Measurements from ENCODE around the gene DCAF16. TPM values are rescaled to one million over a fixed set of nuclear protein-coding genes. Genes with fewer than 3 reads are reported as not detected.
"Not testable (repeated sequence)": the region's sequence is repeated elsewhere in the genome, so short reads cannot be mapped to it uniquely, and the experiment has no call there.

Gene DCAF16
- 24.0 TPM for polyA plus RNA-seq (2012; ENCODE audit: missing spikeins)

- FAIRE-seq (peak; percentile 100), DNase-seq (ENCODE audit: insufficient read length) (peak; percentile 73)
- TF ChIP-seq POLR2AphosphoS5 (IDR thresholded peaks at IDR 0.05; ENCODE audit: low read depth, low read length), result peak; percentile 97
- peak; percentile 86 for TF ChIP-seq TAF1 (IDR thresholded peaks at IDR 0.05; ENCODE audit: borderline replicate concordance, low read depth, low read length)
- TF ChIP-seq POLR2A (IDR thresholded peaks at IDR 0.05; ENCODE audit: low read depth, low read length), result peak; percentile 97
These were observed at the start of gene DCAF16, which contains the start of gene NCAPG for GRCh38 chr4:17810260-17811077. Gene DCAF16 (minus strand): TSS chr4:17810757. CDS start chr4:17804141, 6,616 bp downstream. Gene NCAPG (plus strand): TSS chr4:17810979. CDS start chr4:17811078, 99 bp downstream.

- TF ChIP-seq POLR2AphosphoS5 (IDR thresholded peaks at IDR 0.05; ENCODE audit: low read depth, low read length), result no peak
- no peak for TF ChIP-seq POLR2A (IDR thresholded peaks at IDR 0.05; ENCODE audit: low read depth, low read length)
- no peak for TF ChIP-seq TAF1 (IDR thresholded peaks at IDR 0.05; ENCODE audit: borderline replicate concordance, low read depth, low read length)
- DNase-seq (ENCODE audit: insufficient read length) (no peak), FAIRE-seq (no peak)
These were observed 49.3 kb upstream of the DCAF16 start for GRCh38 chr4:17859793-17860406.

- TF ChIP-seq POLR2A (IDR thresholded peaks at IDR 0.05; ENCODE audit: low read depth, low read length), result no peak
- no peak for TF ChIP-seq TAF1 (IDR thresholded peaks at IDR 0.05; ENCODE audit: borderline replicate concordance, low read depth, low read length)
- TF ChIP-seq POLR2AphosphoS5 (IDR thresholded peaks at IDR 0.05; ENCODE audit: low read depth, low read length), result no peak
- DNase-seq (ENCODE audit: insufficient read length), result no peak
- FAIRE-seq, result no peak
These were observed 43.5 kb upstream of the DCAF16 start for GRCh38 chr4:17854036-17854435.

DNA sequence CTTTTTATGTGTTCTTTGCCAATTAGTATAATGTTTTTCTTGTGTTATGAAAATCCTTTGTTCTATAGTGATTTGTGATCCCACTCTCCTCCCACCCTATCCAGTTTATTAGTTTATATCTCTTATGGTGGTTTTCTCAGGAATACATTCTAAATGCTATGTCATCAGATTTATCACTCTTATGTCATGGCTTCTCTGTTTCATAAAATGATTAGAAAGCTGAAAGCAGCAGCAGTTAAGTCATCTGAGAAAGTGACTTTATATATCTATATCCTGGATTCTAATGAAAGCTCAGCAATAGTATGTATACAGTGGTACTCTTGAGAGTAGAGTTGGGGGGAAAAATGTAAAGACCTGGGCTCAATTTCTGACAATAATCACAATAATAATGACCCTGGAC is 41.4 kb upstream of the DCAF16 start:
- no peak for FAIRE-seq
- no peak for DNase-seq (ENCODE audit: insufficient read length)

GRCh38 chr4:17850295-17850694 is 39.7 kb upstream of the DCAF16 start:
- not testable (repeated sequence) for DNase-seq (ENCODE audit: insufficient read length); FAIRE-seq

More for the DNA sequence above, 41.4 kb upstream of the DCAF16 start:
- TF ChIP-seq POLR2AphosphoS5 (IDR thresholded peaks at IDR 0.05; ENCODE audit: low read depth, low read length) (no peak), TAF1 (IDR thresholded peaks at IDR 0.05; ENCODE audit: borderline replicate concordance, low read depth, low read length) (no peak), POLR2A (IDR thresholded peaks at IDR 0.05; ENCODE audit: low read depth, low read length) (no peak)

GRCh38 chr4:17846266-17846665 is 35.7 kb upstream of the DCAF16 start:
- no peak for FAIRE-seq
- TF ChIP-seq POLR2A (IDR thresholded peaks at IDR 0.05; ENCODE audit: low read depth, low read length) (no peak), POLR2AphosphoS5 (IDR thresholded peaks at IDR 0.05; ENCODE audit: low read depth, low read length) (peak; percentile 14; the same call in 1 of the 2 replicates), TAF1 (IDR thresholded peaks at IDR 0.05; ENCODE audit: borderline replicate concordance, low read depth, low read length) (no peak)
- DNase-seq (ENCODE audit: insufficient read length), result no peak

DNA sequence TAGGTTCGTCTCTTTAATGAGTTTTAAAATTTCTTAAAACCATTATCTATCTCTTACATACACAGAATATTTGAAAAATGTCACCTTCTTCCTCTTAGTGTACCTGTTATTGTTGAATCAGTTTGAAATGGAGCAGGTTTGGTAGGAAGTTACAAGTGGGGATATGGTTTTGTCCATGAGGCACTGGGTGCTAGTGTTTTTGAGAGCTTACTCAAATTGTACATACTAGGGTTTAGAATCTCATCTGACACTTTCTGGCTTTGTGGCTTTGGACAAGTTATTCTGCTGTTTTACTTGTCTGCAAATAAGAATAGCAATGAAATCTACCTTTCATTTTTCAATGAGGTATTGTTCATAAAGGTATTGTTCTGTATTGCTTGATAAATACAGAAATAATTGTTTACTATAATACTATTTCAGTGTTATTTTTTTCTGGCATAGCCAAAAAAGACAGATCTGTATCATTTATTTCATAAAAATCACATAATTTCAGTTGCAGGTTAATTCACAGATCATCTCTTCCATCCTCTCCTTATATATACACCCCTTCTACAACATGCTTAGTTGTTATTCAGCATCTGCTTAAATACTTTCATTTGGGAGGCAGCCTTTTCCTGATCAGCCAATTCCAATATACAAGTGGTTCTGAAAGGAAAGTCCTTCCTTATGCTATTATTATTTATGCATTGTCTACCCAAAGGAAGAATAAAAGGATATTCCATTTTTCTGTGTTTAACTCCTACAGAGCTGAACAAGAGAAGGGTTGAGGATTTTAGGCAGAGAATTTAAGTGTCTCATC is 13.5 kb upstream of the DCAF16 start:
- TF ChIP-seq POLR2A (IDR thresholded peaks at IDR 0.05; ENCODE audit: low read depth, low read length), result no peak
- no peak for TF ChIP-seq POLR2AphosphoS5 (IDR thresholded peaks at IDR 0.05; ENCODE audit: low read depth, low read length)
- no peak for TF ChIP-seq TAF1 (IDR thresholded peaks at IDR 0.05; ENCODE audit: borderline replicate concordance, low read depth, low read length)
- FAIRE-seq (no peak), DNase-seq (ENCODE audit: insufficient read length) (no peak)

DNA sequence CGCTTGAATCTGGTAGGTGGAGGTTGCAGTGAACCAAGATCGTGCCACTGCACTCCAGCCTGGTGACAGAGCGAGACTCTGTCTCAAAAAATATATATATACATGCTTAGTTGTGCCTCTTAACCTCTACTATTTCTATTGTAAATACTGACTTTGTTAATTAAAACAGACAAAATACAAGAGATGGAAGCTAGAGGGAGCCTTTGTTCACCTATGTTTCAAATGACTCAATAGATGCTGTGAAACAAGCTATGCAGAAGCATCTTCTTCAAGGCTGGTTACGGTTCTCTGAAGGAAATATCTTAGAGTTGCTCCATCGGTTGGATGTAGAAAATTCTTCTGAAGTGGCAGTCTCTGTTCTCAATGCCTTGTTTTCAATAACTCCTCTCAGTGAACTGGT is 6.5 kb upstream of the DCAF16 start:
- FAIRE-seq (peak; percentile 79), DNase-seq (ENCODE audit: insufficient read length) (no peak)
- no peak for TF ChIP-seq POLR2AphosphoS5 (IDR thresholded peaks at IDR 0.05; ENCODE audit: low read depth, low read length)
- TF ChIP-seq POLR2A (IDR thresholded peaks at IDR 0.05; ENCODE audit: low read depth, low read length), result no peak
- TF ChIP-seq TAF1 (IDR thresholded peaks at IDR 0.05; ENCODE audit: borderline replicate concordance, low read depth, low read length), result no peak

DNA sequence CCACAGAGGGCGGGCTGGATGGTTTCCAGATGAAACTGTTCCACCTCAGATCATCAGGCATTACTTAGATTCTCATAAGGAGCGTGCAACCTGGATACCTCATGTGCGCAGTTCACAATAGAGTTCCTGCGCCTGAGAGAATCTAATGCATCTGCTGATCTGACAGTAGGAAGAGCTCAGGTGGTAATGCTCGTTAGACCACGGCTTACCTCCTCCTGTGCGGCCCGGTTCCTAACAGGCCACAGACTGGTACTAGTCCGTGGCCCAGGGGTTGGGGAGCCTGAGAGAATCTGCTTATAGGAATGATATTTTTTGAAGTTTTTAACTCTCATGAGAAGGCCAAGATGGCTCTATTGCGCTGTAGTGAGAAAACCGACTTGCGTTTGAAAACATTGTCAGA is 5.6 kb upstream of the DCAF16 start:
- FAIRE-seq, result no peak
- TF ChIP-seq POLR2A (IDR thresholded peaks at IDR 0.05; ENCODE audit: low read depth, low read length), result no peak
- no peak for TF ChIP-seq POLR2AphosphoS5 (IDR thresholded peaks at IDR 0.05; ENCODE audit: low read depth, low read length)
- TF ChIP-seq TAF1 (IDR thresholded peaks at IDR 0.05; ENCODE audit: borderline replicate concordance, low read depth, low read length), result no peak

DNA sequence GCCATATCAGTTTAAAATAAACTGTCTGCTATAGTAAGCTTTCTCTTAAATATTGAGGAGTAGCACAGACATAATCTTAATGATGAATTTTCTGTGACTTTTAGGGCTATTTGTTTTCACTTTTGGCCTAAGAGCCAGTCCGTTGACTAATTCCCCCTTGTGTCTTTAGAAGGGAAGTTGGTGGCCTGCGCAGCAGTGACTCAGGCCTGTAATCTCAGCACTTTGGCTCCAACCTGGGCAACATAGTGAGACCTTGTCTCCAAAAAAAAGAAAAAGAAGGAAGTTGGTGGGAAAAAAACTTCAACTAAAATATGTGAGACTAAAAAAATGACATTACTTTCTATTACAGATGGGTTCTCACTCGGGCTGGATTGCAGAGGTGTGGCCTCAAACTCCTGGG is 3.6 kb upstream of the DCAF16 start:
- DNase-seq (ENCODE audit: insufficient read length) (no peak), FAIRE-seq (peak; percentile 67)
- TF ChIP-seq POLR2AphosphoS5 (IDR thresholded peaks at IDR 0.05; ENCODE audit: low read depth, low read length) (no peak), TAF1 (IDR thresholded peaks at IDR 0.05; ENCODE audit: borderline replicate concordance, low read depth, low read length) (no peak), POLR2A (IDR thresholded peaks at IDR 0.05; ENCODE audit: low read depth, low read length) (no peak)

More for the DNA sequence above, 5.6 kb upstream of the DCAF16 start:
- DNase-seq (ENCODE audit: insufficient read length), result no peak

DNA sequence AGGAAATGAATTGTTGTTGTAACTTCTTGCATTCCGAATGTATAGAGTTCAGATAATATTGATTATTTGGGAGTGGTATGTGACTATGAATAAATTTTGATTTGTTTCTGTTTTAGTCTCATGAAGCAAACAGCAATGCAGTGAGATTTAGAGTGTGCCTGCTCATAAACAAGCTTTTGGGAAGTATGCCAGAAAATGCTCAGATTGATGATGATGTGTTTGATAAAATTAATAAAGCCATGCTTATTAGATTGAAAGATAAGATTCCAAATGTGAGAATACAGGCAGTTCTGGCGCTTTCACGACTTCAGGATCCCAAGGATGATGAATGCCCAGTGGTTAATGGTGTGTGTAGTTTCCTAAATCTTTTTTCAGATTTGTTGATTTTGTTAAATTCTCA is 2.2 kb upstream of the DCAF16 start:
- no peak for FAIRE-seq
- DNase-seq (ENCODE audit: insufficient read length), result no peak
- TF ChIP-seq POLR2A (IDR thresholded peaks at IDR 0.05; ENCODE audit: low read depth, low read length) (no peak), POLR2AphosphoS5 (IDR thresholded peaks at IDR 0.05; ENCODE audit: low read depth, low read length) (no peak), TAF1 (IDR thresholded peaks at IDR 0.05; ENCODE audit: borderline replicate concordance, low read depth, low read length) (no peak)

All from GM12892 (cell line).